ENCODE measurements around the gene HMGA1.

DNA sequence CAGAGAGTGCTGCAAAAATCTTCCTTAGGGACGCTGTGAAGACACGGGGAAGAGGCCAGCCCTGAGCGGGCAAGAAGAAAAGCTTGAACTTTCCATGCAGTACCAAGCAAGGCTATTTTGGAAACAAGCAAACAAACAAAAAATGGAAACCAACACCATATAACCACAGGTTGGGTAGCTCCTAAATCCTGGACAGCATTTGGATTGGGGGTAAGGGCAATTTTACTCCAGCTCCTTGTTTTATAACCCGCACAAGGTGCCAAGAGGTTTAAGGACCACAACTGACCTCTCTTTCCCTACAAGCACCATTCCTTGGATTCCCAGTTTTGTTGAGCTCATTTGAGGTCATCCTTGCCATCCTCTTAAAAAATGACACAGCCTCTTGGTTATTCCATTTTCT lies 43.5 kb downstream of the HMGA1 start:
- TF ChIP-seq POLR2AphosphoS5 (IDR thresholded peaks at IDR 0.05; ENCODE audit: borderline replicate concordance, low read depth, low read length), result no peak
- no peak for TF ChIP-seq EZH2 (IDR thresholded peaks at IDR 0.05)
